ENCODE data around the gene ABTB2. TPM values are rescaled to one million over a fixed set of nuclear protein-coding genes. Genes with fewer than 3 reads are reported as not detected.

The ABTB2 gene
- total RNA-seq, 2 donors from 2014 or later, result 0.45 to 2.5 TPM

DNA sequence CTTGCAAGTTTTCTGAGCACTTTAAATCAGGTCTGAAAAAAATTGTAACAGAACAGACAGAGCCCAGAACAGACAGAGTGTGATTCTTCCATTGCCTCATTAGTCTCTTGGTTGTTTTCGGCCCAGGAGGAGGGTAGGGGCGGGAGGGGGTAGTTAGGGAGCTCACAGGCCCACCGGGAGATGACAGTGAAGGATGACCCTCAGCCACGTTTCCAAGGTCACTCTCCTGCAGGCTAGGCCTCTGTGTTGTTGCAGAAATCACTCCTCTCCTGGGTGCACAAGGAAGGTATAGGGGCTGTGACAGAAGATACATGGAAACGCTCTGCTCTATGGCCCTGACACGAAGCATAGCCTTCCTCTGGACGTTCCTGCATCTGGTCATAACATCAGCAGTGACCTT is 69.3 kb downstream of the ABTB2 start:
- Mint-ChIP-seq H3K9me3 (no peaks in the 10 kb centered on the region), H3K27me3 (no peaks in the 10 kb centered on the region), H3K4me1 (no peaks in the 10 kb centered on the region)

DNA sequence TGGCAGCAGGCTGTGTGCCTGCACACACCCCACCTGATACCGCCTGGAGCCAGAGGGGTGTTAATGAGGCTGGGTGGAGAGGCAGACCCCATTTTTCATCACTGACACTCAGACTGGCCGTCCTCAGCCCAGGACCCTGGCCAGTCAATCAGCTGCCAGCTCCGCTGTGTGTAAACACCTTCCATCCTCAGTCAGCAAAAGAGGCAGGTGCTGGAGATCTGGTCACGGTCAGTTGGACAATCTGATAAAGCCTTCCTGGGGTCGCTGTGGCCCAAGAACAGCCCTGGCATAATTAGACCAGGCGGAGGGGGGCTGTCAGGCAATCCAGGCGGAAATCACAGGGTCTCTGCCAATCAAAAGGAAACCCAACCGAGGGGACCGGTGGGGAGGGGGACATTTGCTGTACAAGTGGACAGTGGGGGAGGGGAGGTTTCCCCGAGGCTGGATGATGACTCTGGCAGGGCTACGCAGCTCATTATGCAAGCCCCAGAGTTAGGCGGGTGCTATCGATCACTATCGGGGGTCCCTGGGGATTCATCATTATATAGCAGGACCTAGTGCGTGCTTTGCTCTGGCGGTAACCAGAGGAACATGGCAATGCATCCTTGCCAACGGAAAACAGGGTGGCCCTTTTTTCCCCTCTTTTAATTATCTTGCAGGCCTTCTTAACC is 72.9 kb downstream of the ABTB2 start:
- Mint-ChIP-seq H3K27me3 (no peaks in the 10 kb centered on the region), H3K36me3 (ENCODE audit: low read depth) (no peaks in the 10 kb centered on the region), H3K4me3 (no peak overlapping the region), H3K9me3 (no peaks in the 10 kb centered on the region), H3K27ac (no peak overlapping the region), H3K4me1 (no peaks in the 10 kb centered on the region)
- ATAC-seq (replicated peaks), result no peak

More for the DNA sequence above, 69.3 kb downstream of the ABTB2 start:
- no peak overlapping the region for H3K27ac Mint-ChIP-seq
- H3K4me3 Mint-ChIP-seq, result no peak overlapping the region
- no peaks in the 10 kb centered on the region for H3K36me3 Mint-ChIP-seq (ENCODE audit: low read depth)
- no peak for ATAC-seq (replicated peaks)

DNA sequence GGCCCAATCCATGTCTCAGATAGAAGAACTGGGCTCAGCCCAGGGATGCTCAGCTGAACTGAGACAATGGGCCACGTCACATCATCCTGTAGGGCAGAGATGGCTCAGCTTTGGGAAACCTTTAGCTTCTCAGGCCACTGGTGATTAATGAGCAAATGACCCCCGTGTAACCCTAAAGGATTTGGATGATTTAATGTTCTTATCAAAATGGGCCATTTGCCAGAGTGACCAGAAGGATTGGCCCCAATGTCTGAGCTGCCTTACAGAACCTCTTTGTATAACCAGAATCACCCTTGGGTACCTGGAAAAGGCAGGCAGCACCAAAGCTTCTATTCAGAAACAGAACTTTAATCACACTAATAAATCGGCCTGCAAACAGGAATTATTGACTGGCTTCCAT is 73.7 kb downstream of the ABTB2 start:
- no peaks in the 10 kb centered on the region for H3K9me3 Mint-ChIP-seq
- ATAC-seq (replicated peaks), result no peak

DNA sequence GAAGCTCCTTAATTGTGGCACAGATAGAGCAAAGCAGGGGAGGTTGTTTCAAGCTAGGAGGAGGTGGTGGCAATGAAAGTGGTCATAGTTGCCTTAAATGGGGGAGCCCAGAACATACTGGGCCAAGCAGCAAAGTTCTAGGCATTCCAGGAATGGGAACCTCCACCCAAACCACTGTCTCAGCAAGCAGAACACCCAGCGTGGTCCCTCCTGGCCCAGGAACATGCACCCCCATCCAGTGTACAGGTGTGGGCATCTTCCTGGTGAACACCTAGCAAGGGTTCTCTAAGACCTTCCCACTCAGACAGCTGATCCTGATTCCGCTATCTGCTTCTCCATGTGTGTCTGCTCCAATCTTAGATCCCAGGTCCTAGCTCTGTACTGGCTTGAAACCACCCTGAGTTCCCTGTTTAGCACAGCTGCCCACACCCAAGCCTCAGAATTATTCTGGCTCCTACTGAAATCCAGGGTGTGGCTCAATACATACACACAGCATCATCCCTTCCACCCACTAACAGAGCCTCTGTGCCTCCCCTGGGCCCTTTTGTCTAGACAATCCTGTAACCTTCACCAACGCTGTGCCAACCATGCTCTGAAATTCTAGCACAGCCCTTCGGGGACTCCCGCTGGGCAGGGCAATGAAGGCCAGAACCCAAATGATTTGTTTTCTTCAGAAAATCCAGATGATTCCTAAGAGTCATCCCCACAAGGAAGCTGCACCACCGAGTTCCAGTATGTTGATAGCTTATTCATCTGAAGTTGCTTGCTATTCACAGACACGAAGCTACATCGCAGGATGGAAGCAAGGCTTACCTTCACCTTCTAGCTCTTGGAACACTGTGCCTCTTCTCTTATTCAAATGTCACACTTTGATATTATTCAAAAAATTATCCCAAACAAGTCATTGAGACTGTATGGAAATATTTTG is 76.6 kb downstream of the ABTB2 start:
- ATAC-seq (replicated peaks), result no peak
- no peak overlapping the region for H3K4me3 Mint-ChIP-seq
- H3K36me3 Mint-ChIP-seq (ENCODE audit: low read depth), result no peaks in the 10 kb centered on the region
- H3K27ac Mint-ChIP-seq, result no peak overlapping the region
- no peaks in the 10 kb centered on the region for H3K9me3 Mint-ChIP-seq
- H3K27me3 Mint-ChIP-seq, result no peaks in the 10 kb centered on the region
- no peaks in the 10 kb centered on the region for H3K4me1 Mint-ChIP-seq

More for the DNA sequence above, 73.7 kb downstream of the ABTB2 start:
- H3K4me1 Mint-ChIP-seq, result no peaks in the 10 kb centered on the region
- H3K27ac Mint-ChIP-seq, result no peak overlapping the region
- no peak overlapping the region for H3K4me3 Mint-ChIP-seq
- no peaks in the 10 kb centered on the region for H3K27me3 Mint-ChIP-seq
- no peaks in the 10 kb centered on the region for H3K36me3 Mint-ChIP-seq (ENCODE audit: low read depth)

DNA sequence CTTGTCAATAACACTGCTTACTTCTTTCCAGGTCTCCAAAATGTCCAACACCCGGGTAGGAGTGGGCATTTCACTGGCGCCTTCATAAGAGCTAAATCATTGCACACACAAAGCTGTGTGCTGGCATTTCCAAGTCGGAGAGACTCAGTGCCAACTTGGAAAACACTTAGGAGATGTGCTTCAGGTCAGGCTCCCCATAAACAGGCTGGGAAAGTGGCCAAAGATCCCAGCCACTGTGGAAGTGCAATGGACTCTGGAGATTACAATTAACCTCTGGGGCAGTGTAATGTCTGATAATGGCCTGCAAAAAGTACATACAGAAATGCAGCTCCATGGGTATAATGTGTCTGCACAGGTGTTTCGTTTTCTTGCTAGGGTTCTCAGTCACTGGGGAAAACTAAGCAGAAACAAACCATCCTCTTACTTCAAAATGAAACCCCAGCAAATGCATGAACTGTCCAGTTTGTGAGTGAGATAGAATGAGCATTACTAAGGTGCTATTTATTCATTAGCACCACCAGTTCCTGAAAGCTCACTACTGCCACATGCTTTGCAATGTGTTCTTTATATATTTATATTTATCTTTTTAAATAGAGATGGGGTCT is 79.0 kb downstream of the ABTB2 start:
- H3K4me3 Mint-ChIP-seq, result no peak overlapping the region
- H3K9me3 Mint-ChIP-seq, result no peaks in the 10 kb centered on the region
- ATAC-seq (replicated peaks), result no peak
- no peaks in the 10 kb centered on the region for H3K4me1 Mint-ChIP-seq
- no peaks in the 10 kb centered on the region for H3K27me3 Mint-ChIP-seq
- H3K27ac Mint-ChIP-seq, result no peak overlapping the region
- H3K36me3 Mint-ChIP-seq (ENCODE audit: low read depth), result no peaks in the 10 kb centered on the region

DNA sequence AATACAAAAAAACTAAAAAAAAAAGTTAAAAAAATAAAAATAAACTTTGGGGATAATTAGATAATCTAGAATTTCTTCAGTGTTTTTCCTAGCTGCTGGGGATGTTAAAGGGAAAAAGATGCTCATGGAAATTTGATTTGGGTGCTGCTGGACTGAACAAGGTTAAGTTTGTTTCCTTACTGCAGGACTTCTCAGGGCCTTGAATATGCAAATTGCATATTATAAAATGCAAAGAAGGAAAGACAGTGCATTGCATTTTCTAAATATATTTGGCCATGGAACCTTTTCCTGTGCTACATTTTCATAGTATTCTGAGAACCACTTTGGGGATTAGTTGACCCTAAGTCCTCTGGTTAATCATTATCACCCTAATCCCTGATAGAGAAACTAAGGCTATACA is 79.6 kb downstream of the ABTB2 start:
- Mint-ChIP-seq H3K27ac (no peak overlapping the region), H3K36me3 (ENCODE audit: low read depth) (no peaks in the 10 kb centered on the region), H3K4me1 (no peaks in the 10 kb centered on the region), H3K4me3 (no peak overlapping the region), H3K27me3 (no peaks in the 10 kb centered on the region), H3K9me3 (no peaks in the 10 kb centered on the region)
- no peak for ATAC-seq (replicated peaks)

DNA sequence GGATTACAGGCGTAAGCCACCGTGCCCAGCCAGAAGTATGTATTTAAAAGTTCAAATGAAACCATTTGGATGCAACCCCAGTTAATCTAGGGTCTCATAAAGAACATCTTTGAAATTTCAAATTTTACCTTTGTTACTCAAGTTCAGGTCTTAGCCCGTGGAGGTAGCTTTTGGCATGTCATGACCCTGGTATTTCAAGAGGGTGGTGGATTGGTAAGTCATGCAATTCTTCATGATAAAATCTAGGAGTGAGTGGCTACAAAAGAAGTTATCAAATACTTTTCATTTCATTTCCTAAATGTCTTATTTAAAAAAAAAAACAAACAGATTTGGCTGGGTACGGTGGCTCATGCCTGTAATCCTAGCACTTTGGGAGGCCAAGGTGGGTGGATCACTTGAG is 80.6 kb downstream of the ABTB2 start:
- no peaks in the 10 kb centered on the region for H3K36me3 Mint-ChIP-seq (ENCODE audit: low read depth)
- no peak overlapping the region for H3K27ac Mint-ChIP-seq
- no peaks in the 10 kb centered on the region for H3K27me3 Mint-ChIP-seq
- no peak for ATAC-seq (replicated peaks)
- H3K4me1 Mint-ChIP-seq, result no peaks in the 10 kb centered on the region
- no peak overlapping the region for H3K4me3 Mint-ChIP-seq
- no peaks in the 10 kb centered on the region for H3K9me3 Mint-ChIP-seq

DNA sequence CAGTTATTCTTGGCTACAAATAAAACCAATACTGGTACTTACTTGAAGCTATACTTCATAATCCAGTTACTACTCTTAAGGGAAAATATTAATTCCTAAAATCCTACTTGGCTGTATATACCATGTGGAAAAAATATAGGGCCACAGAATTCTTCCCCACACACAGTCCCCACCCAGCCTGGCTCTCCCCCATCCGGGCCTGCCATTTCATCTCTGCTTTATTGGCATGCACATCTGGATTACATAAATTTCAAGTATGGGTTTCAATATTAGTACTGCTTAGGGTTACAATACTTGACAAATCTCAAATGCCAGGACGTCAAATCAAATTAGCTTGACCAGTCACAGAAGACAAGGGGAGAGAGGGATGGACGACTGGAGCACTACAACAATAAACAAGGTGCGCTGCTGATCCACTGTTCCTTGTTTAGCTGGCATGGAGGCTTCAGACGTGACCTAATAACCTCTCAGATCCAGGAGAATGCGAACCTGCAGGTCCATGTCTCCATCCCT is 81.4 kb downstream of the ABTB2 start:
- ATAC-seq (replicated peaks), result no peak
- H3K4me1 Mint-ChIP-seq, result no peaks in the 10 kb centered on the region
- H3K9me3 Mint-ChIP-seq, result no peaks in the 10 kb centered on the region
- H3K27me3 Mint-ChIP-seq, result no peaks in the 10 kb centered on the region
- H3K4me3 Mint-ChIP-seq, result no peak overlapping the region
- H3K27ac Mint-ChIP-seq, result no peak overlapping the region
- no peaks in the 10 kb centered on the region for H3K36me3 Mint-ChIP-seq (ENCODE audit: low read depth)

DNA sequence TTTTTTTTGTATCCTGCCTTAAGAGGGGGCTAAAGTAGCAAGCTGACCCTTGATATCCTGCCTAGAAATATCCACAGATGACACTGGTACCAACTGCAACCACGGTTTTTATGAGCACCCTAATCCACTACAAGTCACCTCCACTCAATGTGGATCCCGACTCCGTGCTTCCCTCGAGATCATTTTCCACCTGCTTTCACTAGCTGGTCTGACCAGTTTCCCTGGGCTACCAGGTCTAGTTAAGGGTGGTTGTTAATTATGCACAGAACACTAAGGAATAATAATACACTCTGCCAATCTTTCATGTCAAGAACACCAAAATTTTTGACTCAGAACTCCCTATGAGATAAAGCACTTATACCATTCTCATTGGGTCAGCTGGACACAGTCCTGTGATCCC is 82.3 kb downstream of the ABTB2 start:
- Mint-ChIP-seq H3K4me3 (no peak overlapping the region), H3K36me3 (ENCODE audit: low read depth) (no peaks in the 10 kb centered on the region), H3K27ac (no peak overlapping the region), H3K9me3 (no peaks in the 10 kb centered on the region), H3K27me3 (no peaks in the 10 kb centered on the region), H3K4me1 (no peaks in the 10 kb centered on the region)
- ATAC-seq (replicated peaks), result no peak

DNA sequence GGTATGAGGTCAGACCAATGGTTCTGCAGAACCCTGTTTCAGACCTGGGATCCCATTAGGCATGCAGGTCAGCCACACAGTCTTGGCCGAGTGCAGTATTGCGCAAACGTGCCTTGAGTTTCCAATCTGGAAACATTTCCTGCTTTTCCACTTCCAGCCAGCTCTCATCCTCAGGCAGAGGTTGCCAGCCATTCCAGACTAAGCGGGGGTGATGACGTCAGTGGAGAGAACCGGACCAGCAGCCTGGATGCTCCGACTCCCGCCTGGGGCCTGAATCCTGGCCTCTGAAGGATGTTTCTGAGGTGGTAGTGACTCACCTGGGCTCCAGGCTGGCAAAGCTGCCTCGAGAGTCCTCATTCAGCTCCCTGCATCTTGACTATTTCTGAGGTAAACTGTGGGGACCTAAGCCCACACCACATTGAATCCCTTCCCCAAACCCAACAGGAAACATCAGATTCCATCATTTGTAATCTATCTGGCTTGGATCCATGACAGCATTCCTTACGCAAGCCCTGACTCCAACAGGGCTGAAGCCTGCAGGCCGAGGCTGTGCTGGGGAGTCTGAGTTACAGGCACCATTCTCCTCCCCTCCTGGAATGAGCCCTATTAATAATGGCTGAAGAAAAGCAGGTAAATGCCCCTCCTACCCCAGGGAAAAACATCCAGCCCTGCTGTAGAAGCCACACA is 83.0 kb downstream of the ABTB2 start:
- ATAC-seq (replicated peaks), result no peak
- no peaks in the 10 kb centered on the region for H3K9me3 Mint-ChIP-seq
- no peak overlapping the region for H3K27ac Mint-ChIP-seq
- no peaks in the 10 kb centered on the region for H3K4me1 Mint-ChIP-seq
- no peak overlapping the region for H3K4me3 Mint-ChIP-seq
- H3K27me3 Mint-ChIP-seq, result peaks cover 2% of the 10 kb centered on the region
- no peaks in the 10 kb centered on the region for H3K36me3 Mint-ChIP-seq (ENCODE audit: low read depth)

DNA sequence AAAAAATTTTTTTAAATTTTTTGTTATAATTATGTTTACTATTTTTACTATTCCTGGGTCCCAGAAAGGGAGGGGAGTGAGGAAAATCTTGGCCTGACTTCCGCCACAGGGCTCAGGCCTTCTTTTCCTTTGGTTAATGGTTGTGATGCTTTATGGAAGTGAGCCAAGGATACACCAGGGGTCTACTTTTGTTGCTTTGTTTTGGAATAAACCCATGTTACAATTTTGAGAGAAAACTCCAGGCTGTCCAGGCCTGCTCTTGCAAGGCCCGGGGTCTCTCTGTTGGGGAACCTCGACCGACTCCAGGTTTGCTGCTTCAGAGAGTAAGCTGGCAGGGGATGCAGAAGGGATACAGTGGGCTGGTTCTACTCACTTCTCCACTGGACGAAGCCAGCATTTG is 84.7 kb downstream of the ABTB2 start:
- H3K4me3 Mint-ChIP-seq, result no peak overlapping the region

DNA sequence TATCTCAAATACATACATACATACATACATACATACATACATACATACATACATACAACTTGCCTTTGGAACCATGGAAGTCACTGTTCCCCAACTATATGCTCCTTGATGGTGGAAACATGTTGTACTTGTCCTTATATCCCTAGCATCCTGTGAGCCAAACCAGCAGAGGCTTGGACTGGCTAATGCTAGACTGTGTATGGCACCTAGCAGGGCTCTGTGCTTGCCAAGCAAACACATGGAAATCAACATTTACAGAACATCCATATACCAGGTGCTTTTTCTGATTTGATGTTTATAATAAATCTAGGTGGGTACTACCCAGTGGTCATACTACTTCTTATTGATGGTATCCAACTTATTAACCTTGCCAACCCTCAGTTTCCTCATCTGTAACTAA is 86.1 kb downstream of the ABTB2 start:
- Mint-ChIP-seq H3K27ac (no peak overlapping the region), H3K27me3 (peaks cover 5% of the 10 kb centered on the region), H3K4me1 (no peaks in the 10 kb centered on the region), H3K36me3 (ENCODE audit: low read depth) (no peaks in the 10 kb centered on the region), H3K9me3 (no peaks in the 10 kb centered on the region), H3K4me3 (no peak overlapping the region)
- ATAC-seq (replicated peaks), result no peak

More for the DNA sequence above, 84.7 kb downstream of the ABTB2 start:
- Mint-ChIP-seq H3K27me3 (peaks cover 5% of the 10 kb centered on the region), H3K27ac (no peak overlapping the region), H3K4me1 (no peaks in the 10 kb centered on the region), H3K9me3 (no peaks in the 10 kb centered on the region), H3K36me3 (ENCODE audit: low read depth) (no peaks in the 10 kb centered on the region)
- no peak for ATAC-seq (replicated peaks)

DNA sequence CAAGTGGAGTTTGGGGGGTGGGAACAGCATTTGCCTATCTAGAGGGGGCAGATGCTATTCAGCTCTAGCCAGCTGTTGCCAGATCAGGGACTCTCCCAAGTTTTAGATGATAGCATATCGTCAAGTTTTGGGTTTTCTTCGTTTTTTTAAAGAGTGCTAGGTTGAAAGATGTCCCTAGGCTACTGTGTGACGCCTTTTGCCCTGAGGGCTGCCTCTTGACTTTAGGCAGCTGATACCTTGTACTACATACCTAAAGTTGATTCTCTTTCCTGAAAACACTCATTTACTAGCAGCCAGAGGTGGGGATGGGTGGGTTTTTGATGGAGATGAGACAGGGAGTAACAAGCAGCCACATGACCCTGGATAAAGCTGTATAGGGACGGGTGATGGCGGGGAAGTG is 87.1 kb downstream of the ABTB2 start:
- Mint-ChIP-seq H3K4me3 (no peak overlapping the region), H3K36me3 (ENCODE audit: low read depth) (no peaks in the 10 kb centered on the region), H3K27me3 (peaks cover 8% of the 10 kb centered on the region), H3K27ac (no peak overlapping the region), H3K9me3 (no peaks in the 10 kb centered on the region), H3K4me1 (no peaks in the 10 kb centered on the region)
- no peak for ATAC-seq (replicated peaks)

DNA sequence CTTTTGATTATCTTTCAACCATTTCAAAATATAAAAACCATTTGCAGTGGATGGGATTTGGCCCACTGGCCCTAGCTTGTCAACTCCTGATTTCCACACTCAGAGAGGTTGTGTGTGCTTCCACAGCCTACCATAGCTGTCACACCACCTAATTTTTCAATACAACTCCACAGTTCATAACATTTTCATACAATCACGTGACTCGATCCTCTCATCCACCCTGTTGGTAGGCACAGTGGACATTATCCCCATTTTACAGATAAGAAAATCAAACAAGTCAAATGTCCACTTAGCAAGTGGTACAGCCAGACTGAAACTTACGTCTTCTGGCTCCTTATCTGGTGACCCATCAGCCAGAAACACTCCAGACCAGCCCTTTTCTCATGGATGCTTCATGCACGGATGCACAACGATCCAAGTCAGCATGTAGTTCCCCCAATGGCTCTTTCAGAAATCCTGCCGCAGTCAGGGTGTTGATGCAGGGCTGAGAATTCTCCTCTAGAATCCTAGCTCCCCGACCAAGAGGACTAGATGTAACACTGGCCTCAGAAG is 88.0 kb downstream of the ABTB2 start:
- Mint-ChIP-seq H3K27ac (no peak overlapping the region), H3K9me3 (no peaks in the 10 kb centered on the region), H3K4me1 (no peaks in the 10 kb centered on the region), H3K27me3 (peaks cover 8% of the 10 kb centered on the region), H3K36me3 (ENCODE audit: low read depth) (no peaks in the 10 kb centered on the region), H3K4me3 (no peak overlapping the region)
- no peak for ATAC-seq (replicated peaks)
